ENCODE data around the gene ANKRD40CL.

ANKRD40CL gene

DNA sequence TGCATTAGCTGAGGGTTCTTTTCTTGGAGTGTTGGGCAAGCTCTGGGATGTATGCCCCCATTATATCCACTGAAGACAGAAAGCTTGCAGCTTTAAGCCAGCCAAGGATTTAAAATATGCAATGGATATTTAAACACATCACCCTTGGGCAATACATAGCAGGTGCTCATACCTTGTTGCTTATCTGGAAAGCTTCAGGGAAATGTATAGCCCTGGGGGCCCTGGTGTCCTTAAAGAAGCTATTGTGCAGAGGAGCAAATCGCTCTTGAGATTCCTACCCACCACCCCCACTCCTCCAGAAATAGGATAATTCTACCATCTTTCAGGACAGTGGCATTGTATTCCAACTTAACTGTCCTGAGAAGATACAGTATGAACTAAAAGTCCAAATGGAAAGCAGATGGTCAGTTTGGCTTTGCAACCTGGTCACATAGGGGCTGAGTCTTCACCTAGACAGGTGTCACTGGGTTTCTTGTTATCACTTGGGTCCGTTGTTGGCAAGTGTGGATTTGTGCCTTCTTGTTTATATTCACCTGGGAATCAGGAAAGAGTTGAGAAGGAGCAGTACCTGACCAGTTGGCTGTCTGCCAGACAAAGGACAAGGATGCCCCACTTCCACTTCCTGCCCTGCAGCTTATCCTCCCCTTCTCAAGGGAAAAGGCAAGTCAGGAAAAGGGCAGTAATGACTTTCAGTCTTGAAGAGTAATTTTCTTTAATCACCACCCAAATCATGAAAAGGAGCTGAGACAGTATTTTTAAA, 3.4 kb downstream of the ANKRD40CL start:
- Histone ChIP-seq H3K27me3 (ENCODE audit: insufficient read depth, low read depth) (no peaks in the 10 kb centered on the region), H3K79me2 (ENCODE audit: insufficient read depth, low read depth) (no peaks in the 10 kb centered on the region), H3K4me1 (ENCODE audit: low read depth, poor library complexity, severe bottlenecking) (peaks cover 12% of the 10 kb centered on the region), H3K36me3 (ENCODE audit: insufficient read depth) (no peaks in the 10 kb centered on the region), H3K4me3 (IDR thresholded peaks at IDR 0.05; ENCODE audit: insufficient read depth, low read depth, low read length) (no peak overlapping the region), H3K9ac (no peak overlapping the region), H3K4me2 (no peak overlapping the region), H2AFZ (ENCODE audit: low read depth) (no peak overlapping the region), H4K20me1 (ENCODE audit: insufficient read depth) (no peaks in the 10 kb centered on the region), H3K27ac (no peak overlapping the region)
- TF ChIP-seq, protein P1, sequence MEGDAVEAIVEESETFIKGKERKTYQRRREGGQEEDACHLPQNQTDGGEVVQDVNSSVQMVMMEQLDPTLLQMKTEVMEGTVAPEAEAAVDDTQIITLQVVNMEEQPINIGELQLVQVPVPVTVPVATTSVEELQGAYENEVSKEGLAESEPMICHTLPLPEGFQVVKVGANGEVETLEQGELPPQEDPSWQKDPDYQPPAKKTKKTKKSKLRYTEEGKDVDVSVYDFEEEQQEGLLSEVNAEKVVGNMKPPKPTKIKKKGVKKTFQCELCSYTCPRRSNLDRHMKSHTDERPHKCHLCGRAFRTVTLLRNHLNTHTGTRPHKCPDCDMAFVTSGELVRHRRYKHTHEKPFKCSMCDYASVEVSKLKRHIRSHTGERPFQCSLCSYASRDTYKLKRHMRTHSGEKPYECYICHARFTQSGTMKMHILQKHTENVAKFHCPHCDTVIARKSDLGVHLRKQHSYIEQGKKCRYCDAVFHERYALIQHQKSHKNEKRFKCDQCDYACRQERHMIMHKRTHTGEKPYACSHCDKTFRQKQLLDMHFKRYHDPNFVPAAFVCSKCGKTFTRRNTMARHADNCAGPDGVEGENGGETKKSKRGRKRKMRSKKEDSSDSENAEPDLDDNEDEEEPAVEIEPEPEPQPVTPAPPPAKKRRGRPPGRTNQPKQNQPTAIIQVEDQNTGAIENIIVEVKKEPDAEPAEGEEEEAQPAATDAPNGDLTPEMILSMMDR (conservative IDR thresholded peaks at IDR 0.05; ENCODE audit: low read depth, low read length): no peak

DNA sequence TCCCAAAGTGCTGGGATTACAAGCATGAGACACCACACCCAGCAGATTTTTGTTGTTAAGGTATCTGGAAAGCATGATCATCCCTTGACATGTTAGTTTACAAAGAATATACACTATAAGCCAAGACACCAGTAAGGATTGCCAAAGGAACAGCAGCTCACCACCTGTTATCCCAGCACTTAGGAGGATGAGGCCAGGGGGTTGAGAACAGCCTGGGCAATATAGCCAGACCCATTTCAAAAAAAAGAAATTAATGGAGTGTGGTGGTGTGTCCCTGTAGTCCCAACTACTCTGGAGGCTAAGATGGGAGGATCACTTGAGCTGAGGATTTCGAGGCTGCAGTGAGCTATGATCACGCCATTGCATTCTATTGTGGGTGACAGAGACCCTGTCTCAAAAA, 5.1 kb downstream of the ANKRD40CL start:
- TF ChIP-seq, protein P1 (conservative IDR thresholded peaks at IDR 0.05; ENCODE audit: low read depth, low read length): no peak
- H2AFZ ChIP-seq (ENCODE audit: low read depth): no peak overlapping the region
- no peaks in the 10 kb centered on the region for H3K36me3 ChIP-seq (ENCODE audit: insufficient read depth)
- no peaks in the 10 kb centered on the region for H3K79me2 ChIP-seq (ENCODE audit: insufficient read depth, low read depth)
- peaks cover 29% of the 10 kb centered on the region for H3K4me1 ChIP-seq (ENCODE audit: low read depth, poor library complexity, severe bottlenecking)
- H3K9ac ChIP-seq: no peak overlapping the region
- H3K27ac ChIP-seq: no peak overlapping the region
- no peak overlapping the region for H3K4me2 ChIP-seq
- H4K20me1 ChIP-seq (ENCODE audit: insufficient read depth): no peaks in the 10 kb centered on the region
- H3K4me3 ChIP-seq (IDR thresholded peaks at IDR 0.05; ENCODE audit: insufficient read depth, low read depth, low read length): no peak overlapping the region
- no peaks in the 10 kb centered on the region for H3K27me3 ChIP-seq (ENCODE audit: insufficient read depth, low read depth)

DNA sequence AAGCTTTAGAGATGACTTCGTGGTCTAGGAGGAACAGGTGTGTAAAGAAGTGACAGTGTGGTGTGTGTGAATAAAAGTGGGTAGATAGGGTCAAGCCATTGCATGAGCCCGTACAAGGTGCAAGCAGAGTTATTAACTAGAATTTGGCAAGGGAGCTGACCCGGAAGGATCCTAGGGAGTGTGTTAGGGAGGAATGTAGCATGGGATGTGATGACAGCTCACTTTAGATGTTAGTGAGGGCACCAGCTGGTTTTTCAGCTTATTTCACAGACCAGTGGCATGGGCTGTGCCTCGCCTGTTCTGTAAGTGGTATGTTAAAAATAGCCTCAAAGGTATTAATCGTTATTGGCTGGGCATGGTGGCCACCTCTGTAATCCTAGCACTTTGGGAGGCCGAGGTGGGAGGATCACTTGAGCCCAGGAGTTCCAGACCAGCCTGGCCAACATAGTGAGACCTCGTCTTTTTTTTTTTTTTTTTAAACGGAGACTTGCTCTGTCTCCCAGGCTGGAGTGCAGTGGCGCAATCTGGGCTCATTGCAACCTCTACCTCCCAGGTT, 8.3 kb downstream of the ANKRD40CL start:
- Histone ChIP-seq H3K27ac (peak overlapping the region; percentile 22; the same call in 1 of the 2 replicates), H3K27me3 (ENCODE audit: insufficient read depth, low read depth) (no peaks in the 10 kb centered on the region), H3K4me2 (peak overlapping the region; percentile 67; the same call in 1 of the 2 replicates), H3K36me3 (ENCODE audit: insufficient read depth) (no peaks in the 10 kb centered on the region), H2AFZ (ENCODE audit: low read depth) (no peak overlapping the region), H3K9ac (no peak overlapping the region), H4K20me1 (ENCODE audit: insufficient read depth) (no peaks in the 10 kb centered on the region), H3K4me1 (ENCODE audit: low read depth, poor library complexity, severe bottlenecking) (peaks cover 38% of the 10 kb centered on the region), H3K79me2 (ENCODE audit: insufficient read depth, low read depth) (no peaks in the 10 kb centered on the region), H3K4me3 (IDR thresholded peaks at IDR 0.05; ENCODE audit: insufficient read depth, low read depth, low read length) (no peak overlapping the region)
- TF ChIP-seq, protein P1 (conservative IDR thresholded peaks at IDR 0.05; ENCODE audit: low read depth, low read length): no peak

DNA sequence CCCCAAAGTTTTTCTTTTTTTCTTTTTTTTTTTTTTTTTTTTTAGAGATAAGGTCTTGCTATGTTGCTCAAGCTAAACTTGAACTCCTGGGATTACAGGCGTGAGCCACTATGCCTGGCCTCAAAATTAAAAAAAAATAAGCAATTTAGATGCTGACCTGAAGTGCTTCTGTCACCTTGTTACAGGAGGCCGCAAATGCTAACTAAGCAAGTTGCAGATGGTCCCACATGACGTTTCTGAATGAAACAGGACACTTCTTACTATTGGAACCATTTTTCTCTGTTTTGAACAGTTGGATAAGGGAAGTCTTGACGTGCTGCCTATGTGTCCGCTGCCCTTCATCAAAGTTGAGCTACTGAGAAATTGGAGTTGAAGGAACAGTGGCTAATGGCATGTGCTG, 8.8 kb downstream of the ANKRD40CL start:
- peaks cover 38% of the 10 kb centered on the region for H3K4me1 ChIP-seq (ENCODE audit: low read depth, poor library complexity, severe bottlenecking)
- TF ChIP-seq, protein P1 (conservative IDR thresholded peaks at IDR 0.05; ENCODE audit: low read depth, low read length): no peak
- H2AFZ ChIP-seq (ENCODE audit: low read depth): no peak overlapping the region
- peak overlapping the region; percentile 22; the same call in 1 of the 2 replicates for H3K27ac ChIP-seq
- H3K4me2 ChIP-seq: peak overlapping the region; percentile 67; the same call in 1 of the 2 replicates
- H3K9ac ChIP-seq: no peak overlapping the region
- no peaks in the 10 kb centered on the region for H3K27me3 ChIP-seq (ENCODE audit: insufficient read depth, low read depth)
- H3K4me3 ChIP-seq (IDR thresholded peaks at IDR 0.05; ENCODE audit: insufficient read depth, low read depth, low read length): no peak overlapping the region
- no peaks in the 10 kb centered on the region for H4K20me1 ChIP-seq (ENCODE audit: insufficient read depth)
- H3K79me2 ChIP-seq (ENCODE audit: insufficient read depth, low read depth): no peaks in the 10 kb centered on the region
- H3K36me3 ChIP-seq (ENCODE audit: insufficient read depth): no peaks in the 10 kb centered on the region
